HG03139 (cell line): ENCODE data around the gene ZFPL1.

Experiments used
- ATAC-seq: cut with Tn5 transposase; IDR thresholded peaks from one replicate; pipeline ENCODE4 v1.9.1; 2021; ENCODE audit not compliant: unreplicated experiment

ZFPL1 gene

DNA sequence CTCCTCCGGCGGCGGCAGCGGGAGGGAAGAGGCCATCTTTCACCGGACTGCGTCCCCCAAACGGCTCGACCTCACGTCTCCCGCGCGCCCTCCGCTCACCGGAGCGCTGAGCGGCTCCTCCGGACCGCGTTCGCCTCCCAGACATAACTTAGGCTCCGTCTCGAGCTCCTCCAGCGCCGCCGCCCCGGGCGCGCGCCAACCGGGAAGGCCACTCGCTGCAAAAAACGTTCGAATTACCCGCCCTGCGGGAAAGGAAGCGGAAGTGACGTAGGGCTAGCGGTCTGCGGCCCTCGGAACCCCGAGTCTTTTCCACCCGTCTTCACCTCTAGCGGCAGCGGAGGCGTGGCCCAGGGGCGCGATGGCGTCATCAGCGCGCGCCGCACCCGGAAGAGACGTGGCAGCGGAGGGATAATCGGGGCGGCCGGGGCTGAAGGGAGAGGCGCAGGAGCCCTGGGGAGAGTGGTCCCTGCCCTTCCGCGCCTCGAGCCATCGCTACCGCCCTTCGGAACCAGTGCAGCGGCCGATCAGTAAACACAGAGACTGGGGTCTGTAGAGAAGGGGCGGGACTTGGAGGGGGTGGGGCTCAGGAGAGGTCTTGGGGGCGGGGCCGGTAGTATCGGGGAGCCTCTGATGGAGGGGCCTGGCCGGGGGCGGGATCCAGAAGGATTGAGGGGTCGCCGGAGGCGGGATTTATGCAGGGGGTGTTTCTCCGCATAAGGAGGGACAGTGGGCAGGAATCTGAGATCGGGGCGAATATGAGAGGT, at the start of gene ZFPL1, which contains the start of gene CDCA5:
Gene ZFPL1 (plus strand): TSS at position 389 of the 764 bp plus-strand sequence. CDS start 477 bp downstream, outside the sequence.
Gene CDCA5 (minus strand): TSS at position 207 of the 764 bp plus-strand sequence. CDS start 62 bp downstream, at position 145.
- ATAC-seq: peak; percentile 68

DNA sequence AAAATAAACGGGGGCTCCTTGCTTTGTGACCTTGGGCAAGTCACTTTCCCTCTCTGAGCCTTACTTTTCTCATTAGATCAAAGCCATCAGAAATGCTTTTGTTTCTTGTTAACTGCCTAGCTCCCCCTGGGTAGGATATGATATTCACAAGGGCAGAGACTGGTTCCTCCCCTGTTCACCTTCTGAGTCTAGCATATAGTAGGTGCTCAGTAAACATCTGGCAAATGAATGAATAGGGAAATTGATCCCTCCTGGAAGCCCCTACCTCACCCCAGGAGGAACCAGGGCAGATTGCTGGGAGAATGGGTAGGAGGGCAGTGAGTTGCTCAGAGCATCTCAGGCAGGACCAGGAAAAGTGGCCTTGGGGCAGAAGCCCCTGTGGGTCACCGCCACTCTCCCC, 49.6 kb upstream of the ZFPL1 start:
- no peak for ATAC-seq

DNA sequence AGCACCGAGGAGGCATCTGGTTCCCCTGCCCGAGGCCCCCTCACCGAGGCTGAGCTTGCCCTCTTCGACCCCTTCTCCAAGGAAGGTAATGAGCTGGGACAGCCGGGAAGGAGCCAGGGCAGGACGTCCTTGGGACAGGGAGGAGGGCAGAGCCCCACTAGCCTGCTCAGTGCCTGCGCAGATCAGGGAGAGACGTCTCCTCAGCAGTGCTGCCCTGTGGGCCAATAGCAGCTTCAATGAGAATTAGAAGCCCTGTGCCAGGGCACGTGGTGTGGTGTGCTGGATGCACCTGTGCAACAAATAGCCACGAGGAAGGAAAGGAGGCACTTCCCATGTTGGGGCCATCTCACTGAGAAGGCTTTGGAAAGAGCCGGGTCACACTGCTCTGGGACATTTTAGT, 48.4 kb upstream of the ZFPL1 start:
- ATAC-seq: no peak

DNA sequence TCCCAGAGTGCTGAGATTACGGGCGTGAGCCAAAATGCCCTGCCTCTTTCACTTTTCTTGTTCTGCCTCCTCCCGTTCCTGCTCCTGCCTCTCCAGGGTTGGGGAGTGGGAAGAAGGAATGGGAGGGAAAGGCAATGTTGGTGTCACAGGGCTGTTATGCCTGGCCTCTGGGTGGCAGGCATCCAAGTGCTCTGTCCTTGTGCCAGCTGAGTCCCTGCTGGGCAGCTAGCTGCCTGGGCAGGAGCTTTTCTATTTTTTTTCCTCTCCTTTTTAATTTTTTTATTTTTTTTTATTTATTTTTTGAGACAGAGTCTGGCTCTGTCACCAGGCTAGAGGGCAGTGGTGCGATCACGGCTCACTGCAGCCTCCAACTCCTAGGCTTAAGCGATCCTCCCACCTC, 47.1 kb upstream of the ZFPL1 start:
- ATAC-seq: no peak

DNA sequence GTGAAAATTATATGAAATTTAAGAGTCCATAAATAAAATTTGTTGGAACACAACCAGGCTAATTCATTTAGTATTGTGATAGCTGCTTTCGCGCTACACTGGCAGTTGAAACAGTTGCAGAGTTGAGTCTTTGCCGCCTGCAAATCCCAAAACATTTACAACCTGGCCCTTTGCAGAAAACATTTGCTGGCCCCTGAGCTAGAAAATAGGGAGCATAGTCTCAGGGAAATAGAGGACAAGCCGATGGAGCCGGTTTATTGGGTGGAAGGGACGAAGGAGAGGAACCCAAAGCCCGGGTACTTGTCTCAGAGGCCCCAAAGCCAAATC, 43.5 kb upstream of the ZFPL1 start:
- no peak for ATAC-seq

DNA sequence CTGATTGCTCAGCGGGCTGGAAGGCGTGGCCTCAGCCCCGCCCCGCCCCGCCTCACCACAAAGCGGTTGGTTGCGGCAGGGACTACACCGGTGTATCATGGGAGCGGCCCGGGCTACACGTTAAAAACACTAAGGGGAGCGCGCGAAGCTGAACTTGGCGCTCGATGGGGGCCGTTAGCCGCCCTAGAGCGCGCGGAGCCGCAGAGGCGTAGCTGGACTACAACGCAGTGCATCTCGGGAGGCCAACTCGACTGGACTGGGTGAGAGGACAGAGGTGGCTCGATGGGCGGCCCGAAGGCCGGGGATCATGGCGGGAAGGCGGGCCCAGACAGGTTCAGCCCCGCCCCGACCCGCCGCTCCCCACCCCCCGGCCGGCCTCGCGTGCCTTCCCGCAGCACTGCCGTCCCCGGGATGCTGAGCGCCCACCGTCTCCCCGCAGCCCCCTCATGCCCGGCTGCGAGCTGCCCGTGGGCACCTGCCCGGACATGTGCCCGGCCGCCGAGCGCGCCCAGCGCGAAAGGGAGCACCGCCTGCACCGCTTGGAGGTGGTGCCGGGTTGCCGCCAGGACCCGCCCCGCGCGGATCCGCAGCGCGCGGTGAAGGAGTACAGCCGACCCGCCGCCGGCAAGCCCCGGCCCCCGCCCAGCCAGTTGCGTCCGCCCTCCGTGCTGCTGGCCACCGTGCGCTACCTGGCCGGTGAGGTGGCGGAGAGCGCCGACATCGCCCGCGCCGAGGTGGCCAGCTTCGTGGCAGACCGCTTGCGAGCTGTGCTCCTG, 43.0 kb upstream of the ZFPL1 start, which contains the start of gene SAC3D1:
Gene SAC3D1 (plus strand): TSS at position 364 of the 776 bp plus-strand sequence. CDS start 83 bp downstream, at position 447.
- peak; percentile 85 for ATAC-seq

DNA sequence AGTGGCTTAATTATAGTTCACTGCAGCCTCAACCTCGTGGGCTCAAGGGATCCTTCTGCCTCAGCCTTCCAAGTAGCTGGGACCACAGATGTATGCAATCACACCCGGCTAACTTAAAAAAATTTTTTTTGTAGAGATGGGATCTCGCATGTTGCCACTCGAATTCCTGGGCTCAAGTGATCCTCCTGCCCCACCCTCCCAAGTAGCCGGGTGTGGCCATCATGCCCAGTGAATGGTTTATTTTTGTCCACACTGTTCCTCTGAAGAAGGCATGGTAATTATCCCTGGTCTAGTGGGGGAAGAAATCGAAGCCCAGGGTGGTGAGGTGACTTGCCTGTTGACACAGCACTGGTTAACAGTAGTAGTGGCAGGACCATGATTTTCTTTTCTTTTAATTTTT, 41.1 kb upstream of the ZFPL1 start:
- ATAC-seq: no peak

DNA sequence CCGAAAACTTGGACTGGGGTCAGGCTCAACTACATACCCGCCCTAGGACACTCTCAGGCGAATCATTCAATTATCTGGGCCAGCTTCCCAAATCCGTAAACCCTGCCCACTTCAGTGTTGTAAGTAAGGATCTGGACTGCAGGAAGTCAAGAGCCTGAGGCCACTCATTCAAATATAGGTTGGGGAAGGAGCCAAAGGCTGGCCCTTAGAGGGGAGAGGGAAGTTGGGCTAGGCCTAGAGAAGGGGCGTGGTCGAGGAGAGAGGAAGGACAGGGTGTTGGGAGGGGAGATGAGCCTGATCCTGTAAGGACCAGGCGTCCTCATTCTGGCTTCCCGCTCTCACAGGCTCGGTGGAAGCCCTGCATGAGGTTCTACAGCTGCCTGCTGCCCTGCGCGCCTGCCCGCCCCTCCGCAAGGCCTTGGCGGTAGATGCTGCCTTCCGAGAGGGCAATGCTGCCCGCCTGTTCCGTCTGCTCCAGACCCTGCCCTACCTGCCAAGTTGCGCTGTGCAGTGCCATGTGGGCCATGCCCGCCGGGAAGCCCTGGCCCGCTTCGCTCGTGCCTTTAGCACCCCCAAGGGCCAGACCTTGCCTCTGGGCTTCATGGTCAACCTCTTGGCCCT, 40.0 kb upstream of the ZFPL1 start:
- ATAC-seq: no peak

DNA sequence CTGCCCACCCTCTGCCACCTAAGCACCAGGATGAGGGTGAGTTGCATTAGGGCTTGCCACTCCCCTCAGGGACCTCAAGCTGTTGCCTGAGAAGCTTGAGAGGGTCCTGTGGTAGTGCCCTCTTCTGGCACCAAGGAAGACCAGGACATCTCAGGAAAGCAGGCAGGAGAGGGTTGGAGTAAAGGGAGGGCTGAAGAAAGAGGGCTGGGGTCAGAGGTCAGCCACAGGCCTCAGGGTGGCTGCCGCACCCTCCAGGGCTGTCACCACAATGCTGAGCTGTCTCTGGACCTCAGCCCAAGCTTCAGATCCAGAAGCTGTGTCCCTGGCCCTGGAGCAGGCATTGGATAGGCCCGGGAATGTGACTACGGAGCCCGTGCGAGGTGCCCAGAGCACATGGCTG, 39.0 kb upstream of the ZFPL1 start:
- no peak for ATAC-seq

DNA sequence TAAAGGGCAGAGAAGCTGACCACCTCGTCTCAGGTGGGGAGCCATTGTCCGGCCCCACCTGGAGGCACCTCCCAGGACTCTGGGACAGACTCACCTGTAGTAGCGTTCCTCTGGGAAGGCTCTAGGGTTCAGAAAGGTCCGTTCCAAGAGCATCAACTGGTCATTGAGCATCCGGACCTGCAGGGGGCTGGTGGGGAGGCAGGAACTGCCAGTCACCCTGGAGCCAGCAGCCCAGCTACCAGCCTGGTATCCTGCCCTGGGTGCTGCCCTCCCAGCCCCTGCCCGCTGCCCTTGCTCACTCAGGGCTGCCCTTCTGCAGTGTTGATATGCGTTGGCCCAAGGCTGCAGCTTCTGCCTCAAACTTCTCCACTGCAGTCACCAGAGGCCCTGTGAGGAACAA, 38.3 kb upstream of the ZFPL1 start:
- no peak for ATAC-seq

DNA sequence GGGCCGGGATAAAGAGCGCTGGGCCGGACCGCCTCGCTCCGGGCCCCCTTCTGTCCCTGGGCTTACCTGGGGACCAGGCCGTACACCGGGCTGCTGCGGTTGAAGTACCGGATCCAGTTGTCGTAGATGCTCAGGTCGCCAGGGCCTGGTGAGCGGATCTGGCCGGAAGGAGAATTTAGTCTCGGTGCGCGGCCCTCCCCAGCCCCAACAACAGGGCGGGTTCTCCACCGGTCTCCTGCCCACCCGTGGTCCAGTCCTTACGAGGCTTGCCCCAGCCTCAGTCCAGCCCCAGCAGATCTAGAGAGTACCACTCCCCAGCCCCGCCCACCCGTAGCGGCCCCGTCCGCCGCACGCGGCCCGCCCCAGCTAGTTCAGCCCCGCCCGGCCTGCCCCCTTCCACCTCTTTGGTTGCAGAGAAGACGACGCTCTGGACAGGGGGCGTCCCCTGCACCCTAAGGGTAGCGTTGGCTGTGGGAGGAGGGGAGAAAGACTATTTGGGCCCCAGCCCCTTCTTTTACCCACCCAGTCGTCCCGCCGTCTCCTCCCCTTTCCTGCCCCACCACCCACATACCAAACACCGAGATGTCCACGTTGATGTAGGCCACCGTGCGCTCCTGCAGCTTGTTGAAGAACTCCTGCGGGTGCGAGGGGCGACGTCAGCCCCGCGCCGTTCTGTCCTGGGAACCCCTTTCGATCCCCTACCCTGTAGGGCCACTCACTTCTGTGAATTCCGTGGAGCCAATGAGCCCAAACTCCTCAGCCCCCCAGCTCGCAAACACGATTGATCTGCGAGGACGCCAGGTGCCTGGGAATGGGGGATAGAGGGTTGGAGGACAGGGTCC, 36.2 kb upstream of the ZFPL1 start:
- ATAC-seq: no peak

DNA sequence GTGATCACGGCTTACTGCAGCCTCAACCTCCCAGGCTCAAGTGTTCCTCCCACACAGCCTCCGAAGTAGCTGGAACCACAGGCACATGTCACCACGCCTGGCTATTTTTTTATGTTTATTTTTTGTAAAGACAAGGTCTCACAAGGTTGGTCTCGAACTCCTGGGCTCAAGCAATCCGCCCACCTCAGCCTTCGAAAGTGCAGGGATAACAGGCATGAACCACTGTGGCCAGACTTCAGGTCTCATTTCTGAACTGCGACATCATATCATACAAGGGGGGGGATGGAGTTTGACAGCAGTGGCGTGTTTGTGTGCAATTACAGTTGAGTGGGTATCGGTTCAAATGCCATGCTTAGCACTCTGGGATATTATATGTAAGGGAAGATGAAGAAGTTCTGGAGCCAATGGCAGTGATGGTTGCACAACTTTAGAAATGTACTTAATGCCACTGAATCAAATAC, 32.6 kb upstream of the ZFPL1 start:
- ATAC-seq: no peak

DNA sequence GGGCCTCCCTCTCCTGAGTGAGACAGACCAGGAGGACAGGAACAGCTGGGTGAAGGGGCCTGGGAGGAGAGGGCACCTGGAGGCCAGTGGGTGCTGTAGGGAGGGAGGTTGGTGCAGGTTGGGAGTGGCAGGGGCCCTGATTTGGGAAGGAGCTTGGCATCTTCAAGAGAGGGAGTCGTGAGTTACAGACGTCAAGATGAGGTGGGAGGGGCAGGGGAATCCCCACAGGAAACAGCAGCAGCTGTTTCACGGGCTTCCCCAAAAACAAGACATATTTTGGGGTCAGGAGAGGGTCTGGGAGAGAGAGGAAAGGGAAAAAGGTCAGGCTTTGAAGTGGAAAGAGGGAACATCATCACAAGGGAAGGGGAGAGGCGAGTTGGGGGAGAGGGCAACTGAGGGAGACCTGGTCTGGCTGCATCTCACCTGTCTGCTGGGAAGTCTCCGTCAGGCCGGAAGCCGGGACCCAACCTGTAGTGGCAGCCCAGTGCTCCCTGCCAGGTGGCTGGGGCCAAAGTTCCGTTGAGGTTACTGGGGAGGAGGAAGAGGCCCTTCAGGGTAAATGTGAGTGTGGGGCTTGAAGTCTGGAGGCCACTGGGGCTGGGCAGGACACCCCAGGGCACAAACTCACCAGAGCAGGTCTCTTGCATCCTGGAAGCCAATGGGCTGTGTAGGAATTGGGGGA, 30.1 kb upstream of the ZFPL1 start:
- no peak for ATAC-seq

DNA sequence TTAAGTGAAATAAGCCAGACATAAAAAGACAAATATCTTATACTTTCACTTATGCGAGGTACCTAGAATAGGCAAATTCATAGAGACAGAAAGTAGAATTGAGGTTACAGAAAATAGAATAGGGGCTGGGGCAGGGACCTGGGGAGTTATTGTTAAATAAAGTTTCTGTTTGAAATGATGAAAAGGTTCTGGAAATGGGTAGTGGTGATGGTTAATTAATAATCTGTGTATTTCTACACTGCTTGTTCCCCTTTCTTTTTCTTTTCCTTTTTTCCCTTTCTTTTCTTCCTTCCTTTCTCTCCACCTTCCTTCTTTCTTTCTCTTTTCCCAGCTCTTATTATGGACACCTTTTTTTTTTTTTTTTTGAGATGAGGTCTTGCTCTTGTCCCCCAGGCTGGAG, 28.5 kb upstream of the ZFPL1 start:
- no peak for ATAC-seq

DNA sequence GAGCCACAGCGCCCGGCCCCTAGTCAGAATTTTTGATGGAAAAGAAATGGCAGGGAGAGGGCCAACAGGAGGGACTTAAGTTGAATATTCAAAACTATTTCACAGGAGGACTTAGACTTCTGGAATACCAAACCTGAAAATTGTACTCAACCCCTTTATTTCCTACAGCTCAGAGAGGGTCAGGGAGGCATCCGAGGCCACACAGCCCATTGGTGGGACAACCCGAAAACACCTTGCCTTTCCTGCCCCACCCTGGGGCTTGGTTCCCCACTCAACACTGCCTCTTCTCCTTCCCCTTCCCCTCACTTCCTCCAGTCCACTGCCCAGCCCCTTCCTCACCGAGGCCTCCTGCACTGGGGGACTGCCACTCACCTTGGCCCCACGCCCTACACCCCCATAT, 27.0 kb upstream of the ZFPL1 start:
- no peak for ATAC-seq

DNA sequence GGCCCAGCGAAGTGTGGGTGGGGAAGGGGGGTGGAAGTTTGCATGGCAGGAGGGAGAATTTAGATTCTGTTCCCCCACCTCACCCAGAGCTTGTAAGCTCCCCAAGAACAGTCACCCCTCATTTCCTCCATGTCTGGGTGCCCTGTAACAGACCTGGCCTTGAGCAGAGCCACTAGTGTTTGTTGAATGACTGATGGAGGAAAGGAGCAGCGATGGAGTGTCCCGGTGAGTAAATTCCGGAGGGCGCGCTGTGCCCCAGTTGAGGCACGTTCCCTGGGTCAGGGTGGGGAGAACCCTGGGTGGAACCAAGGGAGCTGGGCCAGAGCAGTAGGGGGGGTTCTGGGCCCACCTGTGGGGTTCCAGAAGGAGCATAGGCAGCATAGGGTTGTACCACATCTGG, 26.5 kb upstream of the ZFPL1 start:
- ATAC-seq: no peak

DNA sequence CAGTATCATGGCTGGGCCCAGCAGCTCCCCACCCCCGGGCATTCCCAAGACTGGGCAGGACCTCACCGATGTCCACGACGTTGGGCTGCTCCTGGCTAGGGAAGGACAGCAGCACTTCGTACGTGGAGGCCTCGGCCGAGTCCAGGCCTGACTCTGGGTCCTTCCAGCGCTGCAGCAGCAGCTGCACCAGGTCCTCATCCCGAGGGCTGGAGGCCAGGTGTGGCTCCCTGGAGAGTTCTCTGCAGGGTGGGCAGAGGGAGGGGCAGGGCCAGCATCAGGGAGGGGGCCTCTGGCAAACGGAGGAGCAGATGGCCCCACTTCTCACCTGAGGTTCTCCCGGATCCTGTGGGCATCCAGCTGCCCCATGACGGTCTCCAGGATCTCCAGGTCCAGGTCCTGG, 26.0 kb upstream of the ZFPL1 start:
- no peak for ATAC-seq

DNA sequence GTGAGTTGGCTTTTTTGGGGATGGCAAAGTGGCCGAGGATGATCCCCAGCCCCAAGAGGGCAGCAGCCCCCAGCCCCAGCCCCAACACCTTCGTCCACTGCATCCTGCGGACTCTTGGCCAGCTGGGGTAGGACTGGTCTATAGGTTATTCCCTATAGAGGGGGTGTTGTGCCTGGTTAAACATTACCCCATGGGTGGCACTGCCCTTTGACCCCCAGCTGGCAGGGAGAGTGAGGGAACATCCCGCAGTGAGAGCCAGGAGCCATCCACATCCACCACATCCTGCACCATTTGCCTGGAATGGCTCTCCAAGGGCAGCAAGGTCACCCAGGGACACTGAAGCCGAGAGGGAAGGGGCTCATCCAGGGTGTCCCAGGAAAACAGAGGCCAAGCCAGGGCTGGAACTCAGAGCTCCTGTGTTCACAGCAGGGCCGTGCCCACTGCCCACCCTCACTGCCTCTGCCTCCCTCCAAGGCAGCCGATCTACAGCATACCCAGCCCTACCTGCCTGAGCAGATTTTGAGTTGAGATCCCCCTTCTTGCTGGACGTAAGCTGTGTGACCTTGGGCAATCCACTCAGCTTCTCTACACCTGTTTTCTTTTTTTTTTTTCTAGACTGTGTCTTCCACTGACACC, 25.5 kb upstream of the ZFPL1 start, which contains the start of gene NAALADL1:
Gene NAALADL1 (minus strand): TSS at position 135 of the 636 bp plus-strand sequence. CDS start 32 bp downstream, at position 103.
- no peak for ATAC-seq

DNA sequence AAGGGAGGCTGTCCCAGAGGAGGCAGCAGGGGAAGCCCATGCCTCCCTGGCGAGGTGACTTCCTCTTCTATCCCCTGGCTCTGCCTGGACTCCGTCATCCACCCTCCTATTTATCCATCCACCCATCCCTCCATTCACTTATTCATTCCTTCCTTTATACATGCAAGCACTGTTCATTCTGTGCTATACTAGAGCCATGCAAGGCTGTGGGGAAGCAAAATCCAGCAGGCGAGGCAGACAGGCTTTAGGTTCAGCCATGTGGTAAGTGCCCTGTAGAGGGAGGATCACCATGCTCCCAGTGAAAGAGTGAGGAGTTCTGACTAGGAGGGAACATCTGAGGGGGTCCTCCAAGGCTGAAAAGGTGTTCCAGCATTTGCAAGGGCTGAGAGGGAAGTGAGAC, 24.5 kb upstream of the ZFPL1 start:
- ATAC-seq: no peak
